Tibial nerve (tissue), 3 donors: ENCODE results near the gene PDE4A.

Source experiments
- CTCF ChIP-seq, 5 experiments: fragments of 200-600 bp in 3 of 5; fragments of 450-650 bp in 2 of 5; sonication (generic) in 3 of 5; IDR thresholded peaks; one replicate each; pipeline ENCODE4 v1.5.1; 2016 to 2019; ENCODE audit warnings: antibody characterized with exemption in 5 of 5, mild to moderate bottlenecking in 3 of 5, moderate library complexity in 2 of 5
- POLR2A ChIP-seq, 2 donors: fragments of 450-650 bp; IDR thresholded peaks; one replicate each; pipeline ENCODE4 v1.6.1; 2017; ENCODE audit warnings: antibody characterized with exemption in 2 of 2, mild to moderate bottlenecking in 2 of 2, moderate library complexity in 2 of 2

- TF ChIP-seq CTCF (IDR thresholded peaks at IDR 0.05): peak; percentile 44 to 90 (median 57)
- TF ChIP-seq POLR2A (IDR thresholded peaks at IDR 0.05): no peak
These were observed 3.7 kb upstream of the PDE4A start for GRCh38 chr19:10416380-10417257.
